ENCODE measurements around the gene OPRL1. TPM values are rescaled to one million over a fixed set of nuclear protein-coding genes. Genes with fewer than 3 reads are reported as not detected.

OPRL1 gene
- total and polyA plus RNA-seq, 2 of the 8 experiments (the other 6 are each of a cell fraction or from before 2014, with no cell fraction given) = 0.63 to 0.98 TPM

GRCh38 chr20:64050261-64051032 lies 29.4 kb upstream of the OPRL1 start:
- CTCF ChIA-PET (ENCODE audit: partially characterized antibody) = interaction anchor here (0.6 to 15.0 kb wide), 6 partner anchors 9 to 1651 kb away, joined by 3 to 139 read pairs (median 16); partner anchors contain the start of genes LKAAEAR1, OPRL1 and RGS19
- no peak overlapping the region for H2BK20ac ChIP-seq (ENCODE audit: low read length)
- H2BK12ac ChIP-seq (ENCODE audit: low read depth, low read length) = no peak overlapping the region
- H3K18ac ChIP-seq (ENCODE audit: extremely low read depth, low read length) = no peak overlapping the region; the same call in 1 of the 2 replicates
- H3K4me1 ChIP-seq (replicated peaks in 1 of 4; ENCODE audit: control insufficient read depth in 3 of 4, insufficient read depth in 4 of 4, low read length in 3 of 4) = peaks cover 0 to 29% (median 13%) of the 10 kb centered on the region in 4 experiments; a peak in 6 of 7 replicates
- POLR2A ChIA-PET (ENCODE audit: partially characterized antibody) = interaction anchor here (0.6 to 2.0 kb wide), 5 partner anchors 9 to 392 kb away, joined by 3 to 9 read pairs (median 3); partner anchors contain the start of genes PCMTD2 and RTEL1
- H3K9ac ChIP-seq (replicated peaks in 1 of 4; ENCODE audit: extremely low read depth in 1 of 4, low read depth in 3 of 4, low read length in 3 of 4) = no peak overlapping the region
- H3K27me3 ChIP-seq (replicated peaks in 1 of 4; ENCODE audit: control insufficient read depth in 3 of 4, extremely low read depth in 1 of 4, insufficient read depth in 3 of 4, low read length in 3 of 4) = peaks cover 44 to 66% (median 56%) of the 10 kb centered on the region in 4 experiments
- no peaks in the 10 kb centered on the region for H3K79me2 ChIP-seq (ENCODE audit: control insufficient read depth in 1 of 2, insufficient read depth in 2 of 2, low read length in 2 of 2)
- TF ChIP-seq SIN3A (conservative IDR thresholded peaks at IDR 0.05 in 1 of 2, IDR thresholded peaks at IDR 0.05 in 1 of 2; ENCODE audit: low read depth in 1 of 2, low read length in 2 of 2) = no peak
- H2BK5ac ChIP-seq (ENCODE audit: low read depth, low read length) = no peak overlapping the region
- no peak overlapping the region for H4K5ac ChIP-seq (ENCODE audit: insufficient read length, low read depth, low read length)
- H4K20me1 ChIP-seq (replicated peaks in 1 of 2; ENCODE audit: control insufficient read depth in 1 of 2, insufficient read depth in 2 of 2, low read length in 2 of 2) = no peaks in the 10 kb centered on the region
- no peak for DNase-seq (ENCODE audit: low read depth in 1 of 2, low spot score in 2 of 2)
- H3K4me3 ChIP-seq (ENCODE audit: extremely low read depth in 1 of 4, insufficient read depth in 2 of 4, low read depth in 3 of 4, low read length in 4 of 4) = no peak overlapping the region
- H3K14ac ChIP-seq (ENCODE audit: insufficient read length) = no peak overlapping the region
- 84% methylated on average over 23 of the region's 23 CpGs; no CpG with 5 or more reads in 1 of the 2 experiments for WGBS, 2 experiments (ENCODE audit: extremely low coverage in 1 of 2, insufficient coverage in 1 of 2, insufficient read length in 1 of 2, insufficient replicate concordance in 2 of 2, low coverage in 1 of 2, low lambda C conversion rate in 2 of 2, missing lambda C conversion rate in 1 of 2)
- no peak overlapping the region; the same call in 1 of the 2 replicates for H4K8ac ChIP-seq (ENCODE audit: extremely low read depth, insufficient read depth, low read length)
- H3K36me3 ChIP-seq (ENCODE audit: control insufficient read depth in 2 of 4, insufficient read depth in 4 of 4, low read length in 3 of 4) = peaks cover 0 to 10% (median 0%) of the 10 kb centered on the region in 4 experiments; a peak in 1 of 8 replicates
- H4K91ac ChIP-seq (replicated peaks; ENCODE audit: insufficient read length, low read length) = no peak overlapping the region
- H2AFZ ChIP-seq (ENCODE audit: low read length) = no peak overlapping the region
- no peak overlapping the region for H3K27ac ChIP-seq (ENCODE audit: low read depth, low read length)
- no peaks in the 10 kb centered on the region for H3K79me1 ChIP-seq (ENCODE audit: low read depth, low read length)
- peaks cover 4% of the 10 kb centered on the region; the same call in 1 of the 2 replicates for H3K23me2 ChIP-seq (ENCODE audit: low read depth, low read length)
- FAIRE-seq = no peak
- H3K23ac ChIP-seq (ENCODE audit: insufficient read length) = no peak overlapping the region
- H3K4ac ChIP-seq (replicated peaks; ENCODE audit: insufficient read length, low read depth, low read length) = no peak overlapping the region
- no peaks in the 10 kb centered on the region for H3K9me3 ChIP-seq (ENCODE audit: insufficient read depth in 2 of 2, low read depth in 1 of 2, low read length in 1 of 2)
- H2BK120ac ChIP-seq (replicated peaks; ENCODE audit: low read depth, low read length) = no peak overlapping the region
- H2AK5ac ChIP-seq (ENCODE audit: low read depth, low read length) = 0 out of 2 replicates have a peak overlapping the region, but pooled peaks have one; percentile 39
- no peak overlapping the region for H3K56ac ChIP-seq (replicated peaks; ENCODE audit: insufficient read length, low read depth, low read length)
- H2BK15ac ChIP-seq (ENCODE audit: low read length) = peak overlapping the region; percentile 72; the same call in 1 of the 2 replicates
- peak overlapping the region; percentile 17 to 53; a peak in 1 of 4 replicates for H3K4me2 ChIP-seq (ENCODE audit: insufficient read depth in 1 of 2, low read depth in 2 of 2, low read length in 2 of 2)
